Lung (tissue), 12 donors: Measurements from ENCODE around the gene BTBD19. TPM values are rescaled to one million over a fixed set of nuclear protein-coding genes. Genes with fewer than 3 reads are reported as not detected.
"Not testable (repeated sequence)": the region's sequence is repeated elsewhere in the genome, so short reads cannot be mapped to it uniquely, and the experiment has no call there.

Source experiments
- ATAC-seq: fragments of 200-7000 bp; cut with Tn5 transposase; one replicate; pipeline ENCODE4 v1.9.1; 2020; ENCODE audit warnings: moderate number of reproducible peaks; ENCODE audit not compliant: insufficient read depth, low FRiP score
- DNase-seq, 3 donors: peaks; one replicate each; pipeline ENCODE4 v3.0.0-alpha.2; 2013 to 2017
- H3K27ac ChIP-seq, 2 donors: one replicate each; pipeline ENCODE4 v1.5.1; 2013; ENCODE audit warnings: mild to moderate bottlenecking in 2 of 2, moderate library complexity in 2 of 2, control low read depth in 1 of 2, inconsistent platforms in 1 of 2, low read depth in 1 of 2, low read length in 1 of 2
- H3K27me3 ChIP-seq, 3 donors: one replicate each; pipeline ENCODE4 v1.5.1; 2013; ENCODE audit warnings: low read length in 2 of 3; ENCODE audit not compliant: control insufficient read depth in 3 of 3, insufficient read depth in 3 of 3
- H3K36me3 ChIP-seq, 4 donors: one replicate each; pipeline ENCODE4 v1.5.1; 2013; ENCODE audit warnings: low read length in 4 of 4, mild to moderate bottlenecking in 1 of 4, moderate library complexity in 1 of 4; ENCODE audit not compliant: control insufficient read depth in 4 of 4, insufficient read depth in 4 of 4
- H3K4me1 ChIP-seq, 5 donors: one replicate each; pipeline ENCODE4 v1.5.1; 2013; ENCODE audit warnings: low read length in 5 of 5, mild to moderate bottlenecking in 2 of 5, moderate library complexity in 1 of 5; ENCODE audit not compliant: control insufficient read depth in 5 of 5, insufficient read depth in 5 of 5
- H3K4me3 ChIP-seq: one replicate; pipeline ENCODE4 v1.5.1; 2013; ENCODE audit warnings: mild to moderate bottlenecking, control low read depth, moderate library complexity
- H3K9ac ChIP-seq, 2 donors: one replicate each; pipeline ENCODE4 v1.5.1; 2013; ENCODE audit warnings: low read length in 2 of 2, control low read depth in 1 of 2; ENCODE audit not compliant: insufficient read depth in 1 of 2
- H3K9me3 ChIP-seq, 4 donors: one replicate each; pipeline ENCODE4 v1.5.1; 2013; ENCODE audit warnings: low read length in 3 of 4, mild to moderate bottlenecking in 1 of 4, moderate library complexity in 1 of 4; ENCODE audit not compliant: control insufficient read depth in 4 of 4, insufficient read depth in 3 of 4
- WGBS, 2 donors: extraction: QIAGEN DNeasy Blood & Tissue Kit; methylation state at CpG; one replicate each; pipeline ENCODE4 v1.1.7; 2013; 5-methylcytosine and 5-hydroxymethylcytosine counted together
- polyA plus RNA-seq, 2 donors: library from polyadenylated mRNA; stranded (reverse); fragments of 200-250 nt; gene quantifications; one replicate each; pipeline ENCODE4 v1.2.1, GENCODE V29; 2013
- total RNA-seq, 2 donors: library from RNA; depleted of rRNA in 1 of 2; stranded (reverse); fragments of >200 nt in 1 of 2; gene quantifications; one replicate each; pipeline ENCODE4 v1.2.1, GENCODE V29; 2014 to 2021
- TF ChIP-seq, protein P1 (sequence below): IDR thresholded peaks from 2 replicates; pipeline ENCODE4 v1.5.1; 2012; ENCODE audit warnings: mild to moderate bottlenecking; ENCODE audit errors: control extremely low read depth, extremely low read depth
- donor health status: control.
- donor health status: control.
- donor health status: Bipolar disorder and iron deficiency.
- donor health status: healthy.
- donor health status: DM: yes; HTN: yes; CAD: no.

BTBD19 gene
- total and polyA plus RNA-seq, 4 donors: 5.6 to 20.0 (median 10.4) TPM

GRCh38 chr1:44811234-44811633 is 2.9 kb downstream of the BTBD19 start:
- H3K36me3 ChIP-seq: peaks cover 0 to 5% (median 0%) of the 10 kb centered on the region in 4 donors
- H3K4me3 ChIP-seq: no peak overlapping the region
- H3K27ac ChIP-seq: peak overlapping the region; percentile 5 to 26
- DNase-seq (no peak), ATAC-seq (no peak)
- no peaks in the 10 kb centered on the region for H3K27me3 ChIP-seq
- no peak overlapping the region for H3K9ac ChIP-seq
- H3K9me3 ChIP-seq: no peaks in the 10 kb centered on the region
- H3K4me1 ChIP-seq: peaks cover 11 to 54% (median 50%) of the 10 kb centered on the region in 5 donors
- WGBS, 2 donors: 82 to 90% methylated on average over 8 of the region's 8 CpGs
- TF ChIP-seq, protein P1, sequence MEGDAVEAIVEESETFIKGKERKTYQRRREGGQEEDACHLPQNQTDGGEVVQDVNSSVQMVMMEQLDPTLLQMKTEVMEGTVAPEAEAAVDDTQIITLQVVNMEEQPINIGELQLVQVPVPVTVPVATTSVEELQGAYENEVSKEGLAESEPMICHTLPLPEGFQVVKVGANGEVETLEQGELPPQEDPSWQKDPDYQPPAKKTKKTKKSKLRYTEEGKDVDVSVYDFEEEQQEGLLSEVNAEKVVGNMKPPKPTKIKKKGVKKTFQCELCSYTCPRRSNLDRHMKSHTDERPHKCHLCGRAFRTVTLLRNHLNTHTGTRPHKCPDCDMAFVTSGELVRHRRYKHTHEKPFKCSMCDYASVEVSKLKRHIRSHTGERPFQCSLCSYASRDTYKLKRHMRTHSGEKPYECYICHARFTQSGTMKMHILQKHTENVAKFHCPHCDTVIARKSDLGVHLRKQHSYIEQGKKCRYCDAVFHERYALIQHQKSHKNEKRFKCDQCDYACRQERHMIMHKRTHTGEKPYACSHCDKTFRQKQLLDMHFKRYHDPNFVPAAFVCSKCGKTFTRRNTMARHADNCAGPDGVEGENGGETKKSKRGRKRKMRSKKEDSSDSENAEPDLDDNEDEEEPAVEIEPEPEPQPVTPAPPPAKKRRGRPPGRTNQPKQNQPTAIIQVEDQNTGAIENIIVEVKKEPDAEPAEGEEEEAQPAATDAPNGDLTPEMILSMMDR: no peak

DNA sequence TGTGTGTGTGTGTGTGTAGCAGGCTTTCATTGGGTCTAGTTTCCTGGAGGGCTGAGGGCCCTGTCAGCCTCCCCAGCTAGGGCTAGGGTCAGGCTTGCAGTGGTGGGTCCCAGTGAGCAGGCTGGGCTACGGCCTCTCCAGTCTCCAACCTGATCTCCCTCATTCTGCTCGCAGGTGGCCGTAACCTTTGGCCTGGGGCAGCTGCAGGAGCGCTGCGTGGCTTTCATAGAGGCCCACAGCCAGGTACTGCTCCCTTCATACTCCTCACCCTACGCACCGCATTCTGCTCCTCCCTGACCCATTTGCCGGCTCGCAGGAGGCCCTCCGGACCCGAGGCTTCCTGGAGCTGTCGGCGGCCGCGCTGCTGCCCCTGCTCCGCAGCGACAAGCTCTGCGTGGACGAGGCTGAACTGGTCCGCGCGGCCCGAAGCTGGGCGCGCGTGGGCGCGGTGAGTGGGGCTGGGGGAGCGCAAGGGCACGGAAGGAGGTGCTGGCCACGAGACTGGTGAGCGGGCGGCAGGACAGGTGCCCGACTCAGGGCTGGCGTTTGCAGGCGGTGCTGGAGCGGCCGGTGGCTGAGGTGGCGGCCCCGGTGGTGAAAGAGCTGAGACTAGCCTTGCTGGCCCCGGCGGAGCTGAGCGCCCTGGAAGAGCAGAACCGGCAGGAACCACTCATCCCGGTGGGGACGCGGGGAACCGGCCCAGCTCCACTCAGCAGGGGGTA is 4.7 kb downstream of the BTBD19 start:
- Histone ChIP-seq H3K4me3 (peak overlapping the region; percentile 40), H3K9me3 (no peaks in the 10 kb centered on the region), H3K9ac (no peak overlapping the region), H3K27me3 (no peaks in the 10 kb centered on the region), H3K4me1 (peaks cover 6 to 41% (median 36%) of the 10 kb centered on the region in 5 donors), H3K27ac (peak overlapping the region; percentile 87 to 96), H3K36me3 (no peaks in the 10 kb centered on the region)
- TF ChIP-seq, protein P1: no peak
- no peak for ATAC-seq
- WGBS, 2 donors: 67 to 73% methylated on average over 48 of the region's 48 CpGs
- no peak for DNase-seq

- H3K27me3 ChIP-seq, ATAC-seq, H3K4me3 ChIP-seq, H3K36me3 ChIP-seq, H3K9ac ChIP-seq, H3K9me3 ChIP-seq, H3K27ac ChIP-seq, DNase-seq: not testable (repeated sequence)
- peaks cover 0 to 33% (median 12%) of the 10 kb centered on the region in 5 donors for H3K4me1 ChIP-seq
- WGBS, 2 donors: 94 to 98% methylated on average over 9 of the region's 9 CpGs
Observed at GRCh38 chr1:44815926-44816325, 7.6 kb downstream of the BTBD19 start.

DNA sequence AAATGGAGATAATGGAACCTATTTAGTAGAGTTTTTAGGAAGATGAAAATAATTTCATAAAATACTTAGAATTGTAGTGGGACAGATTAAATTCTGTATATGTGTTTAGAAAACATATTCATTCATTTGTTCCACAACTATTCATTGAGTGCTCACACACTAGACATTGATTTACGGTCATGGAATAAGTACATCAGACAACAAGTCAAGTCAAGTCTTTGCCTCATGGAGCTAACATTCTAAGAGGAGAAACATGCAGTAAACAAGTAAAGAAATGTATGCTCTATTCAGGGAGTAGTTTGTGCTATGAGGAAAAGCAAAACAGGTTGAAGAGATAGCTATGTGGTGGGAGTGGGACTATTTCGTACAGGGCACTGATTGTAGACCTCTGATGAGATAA is 9.0 kb downstream of the BTBD19 start:
- Histone ChIP-seq H3K9me3 (no peaks in the 10 kb centered on the region), H3K4me1 (peaks cover 0 to 33% (median 12%) of the 10 kb centered on the region in 5 donors), H3K36me3 (no peaks in the 10 kb centered on the region), H3K9ac (no peak overlapping the region), H3K4me3 (no peak overlapping the region), H3K27me3 (no peaks in the 10 kb centered on the region), H3K27ac (no peak overlapping the region)
- TF ChIP-seq, protein P1: no peak
- DNase-seq: no peak
- WGBS, 2 donors: 94 to 97% methylated on average over 2 of the region's 2 CpGs
- ATAC-seq: no peak
